ENCODE results near the gene STX2. TPM values are rescaled to one million over a fixed set of nuclear protein-coding genes. Genes with fewer than 3 reads are reported as not detected.
A peak's percentile ranks its signal among the peaks of the same experiment; 100 is the strongest.
"Not testable (repeated sequence)": the region's sequence is repeated elsewhere in the genome, so short reads cannot be mapped to it uniquely, and the experiment has no call there.

Gene STX2
- 18.2 and 19.2 TPM in 2 replicates for total RNA-seq

DNA sequence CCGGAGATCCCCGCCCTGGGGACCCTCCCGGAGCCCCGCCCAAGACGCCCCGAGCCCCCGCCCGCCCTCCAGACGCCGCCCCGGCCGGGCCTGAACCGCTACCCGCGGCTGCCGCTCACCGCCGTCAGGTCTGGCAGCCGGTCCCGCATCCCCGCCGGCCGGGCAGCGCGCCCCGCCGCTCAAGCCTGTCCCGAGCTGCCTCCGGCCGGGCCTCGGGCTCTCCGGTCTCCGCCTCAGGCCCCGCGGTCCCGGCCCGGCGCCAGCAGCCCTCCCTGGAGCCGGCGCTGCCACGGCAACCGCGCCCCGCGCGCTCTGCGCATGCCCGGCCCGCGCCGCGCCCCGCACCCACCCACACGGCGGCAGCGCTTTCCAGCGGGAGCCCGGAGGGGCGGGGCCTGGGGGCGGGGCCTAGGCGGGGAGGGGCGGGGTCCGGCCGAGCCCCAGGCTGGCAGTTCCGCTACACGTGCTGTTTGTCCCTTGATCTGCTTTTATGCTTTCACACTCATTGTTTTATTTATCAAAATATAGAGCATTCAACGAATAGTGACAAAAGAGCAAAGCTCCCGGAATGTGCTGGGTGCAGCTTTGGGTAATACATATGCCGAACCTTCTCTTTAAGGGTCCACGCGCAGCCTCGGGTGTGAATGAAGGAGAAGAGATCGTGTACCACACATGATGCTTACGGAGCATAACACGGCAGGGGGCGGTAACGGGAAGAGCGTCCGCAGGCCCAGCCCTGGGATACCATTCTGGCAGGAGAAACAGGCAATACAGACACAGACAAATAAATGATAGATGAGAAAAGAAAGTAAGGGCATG, at the start of gene STX2:
Gene STX2 (minus strand): TSS at position 300 of the 819 bp plus-strand sequence. CDS start 151 bp downstream, at position 149.
- no peaks in the 10 kb centered on the region for H3K27me3 Mint-ChIP-seq
- H3K36me3 Mint-ChIP-seq (ENCODE audit: low read depth), result peaks cover 3% of the 10 kb centered on the region
- intact Hi-C loops (cut with micrococcal nuclease), result loop anchor here (1.0 kb wide), 2 partner anchors 20 to 32 kb away; no protein-coding TSS in a partner anchor
- peak within 1 kb of the TSS; percentile 67 for H3K27ac Mint-ChIP-seq
- H3K9me3 Mint-ChIP-seq, result no peaks in the 10 kb centered on the region
- H3K4me1 Mint-ChIP-seq, result peaks cover 19% of the 10 kb centered on the region
- peak; percentile 98 for DNase-seq
- H3K4me3 Mint-ChIP-seq, result peak within 1 kb of the TSS; percentile 88

DNA sequence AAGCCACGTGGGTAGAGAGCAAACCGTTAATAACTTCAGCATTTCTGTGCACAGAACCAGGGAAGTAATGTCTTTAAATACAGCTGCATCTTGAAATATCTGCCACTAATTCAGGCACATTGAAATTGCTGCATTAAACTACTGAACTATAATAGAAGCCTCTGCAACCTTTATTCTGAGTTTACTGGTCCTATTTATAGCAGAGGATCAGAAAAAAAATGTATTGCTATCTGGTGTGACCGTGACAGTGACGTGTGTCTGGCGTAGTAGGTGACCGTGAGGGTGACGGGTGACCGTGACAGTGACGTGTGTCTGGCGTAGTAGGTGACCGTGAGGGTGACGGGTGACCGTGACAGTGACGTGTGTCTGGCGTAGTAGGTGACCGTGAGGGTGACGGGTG, 48.1 kb upstream of the STX2 start:
- intact Hi-C loops (cut with micrococcal nuclease); H3K9me3 Mint-ChIP-seq; H3K27me3 Mint-ChIP-seq; H3K4me1 Mint-ChIP-seq; H3K4me3 Mint-ChIP-seq; H3K36me3 Mint-ChIP-seq (ENCODE audit: low read depth); DNase-seq; H3K27ac Mint-ChIP-seq: not testable (repeated sequence)

DNA sequence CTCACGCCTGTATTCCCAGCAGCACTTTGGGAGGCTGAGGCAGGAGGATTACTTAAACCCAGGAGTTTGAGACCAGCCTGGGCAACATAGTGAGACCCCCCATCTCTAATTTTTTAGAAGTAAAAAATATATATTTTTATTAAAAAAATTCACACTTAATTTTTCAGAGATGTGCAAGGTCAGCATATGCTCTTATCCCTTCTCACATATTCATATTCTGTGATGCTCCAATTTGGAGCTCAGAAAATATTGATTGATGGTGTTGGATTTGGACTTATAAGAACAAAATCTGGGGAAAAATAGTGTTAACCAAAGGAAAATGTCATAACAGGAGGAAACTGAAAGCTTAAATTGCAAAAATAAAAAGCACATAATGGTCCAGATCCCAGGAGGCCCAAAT, 42.5 kb upstream of the STX2 start:
- H3K27me3 Mint-ChIP-seq, result no peaks in the 10 kb centered on the region
- H3K36me3 Mint-ChIP-seq (ENCODE audit: low read depth), result peaks cover 18% of the 10 kb centered on the region
- no peak overlapping the region for H3K27ac Mint-ChIP-seq
- no peak overlapping the region for H3K4me3 Mint-ChIP-seq
- H3K9me3 Mint-ChIP-seq, result no peaks in the 10 kb centered on the region
- no peak for DNase-seq
- intact Hi-C loops (cut with micrococcal nuclease), result no loop called here
- peaks cover 31% of the 10 kb centered on the region for H3K4me1 Mint-ChIP-seq

DNA sequence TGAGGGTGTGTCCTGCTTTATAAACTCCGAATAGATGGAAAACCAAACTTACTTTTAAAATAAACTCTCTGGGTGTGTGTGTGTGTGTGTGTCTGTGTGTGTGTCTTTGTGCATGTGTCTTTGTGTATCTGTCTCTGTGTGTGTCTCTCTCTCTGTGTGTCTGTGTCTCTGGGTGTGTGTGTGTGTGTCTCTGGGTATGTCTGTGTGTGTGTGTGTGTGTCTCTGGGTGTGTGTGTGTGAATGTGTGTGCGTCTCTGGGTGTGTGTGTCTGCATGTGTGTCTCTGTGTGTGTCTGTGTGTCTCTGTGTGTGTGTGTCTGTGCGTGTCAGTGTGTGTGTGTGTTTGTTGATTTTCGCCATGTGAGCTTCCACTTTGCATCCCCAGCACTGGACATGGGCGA, 42.0 kb upstream of the STX2 start:
- no peak overlapping the region for H3K27ac Mint-ChIP-seq
- peak overlapping the region; percentile 0 for H3K4me3 Mint-ChIP-seq
- DNase-seq, result no peak
- H3K9me3 Mint-ChIP-seq, result no peaks in the 10 kb centered on the region
- peaks cover 31% of the 10 kb centered on the region for H3K4me1 Mint-ChIP-seq
- H3K27me3 Mint-ChIP-seq, result no peaks in the 10 kb centered on the region
- peaks cover 23% of the 10 kb centered on the region for H3K36me3 Mint-ChIP-seq (ENCODE audit: low read depth)
- intact Hi-C loops (cut with micrococcal nuclease), result no loop called here

DNA sequence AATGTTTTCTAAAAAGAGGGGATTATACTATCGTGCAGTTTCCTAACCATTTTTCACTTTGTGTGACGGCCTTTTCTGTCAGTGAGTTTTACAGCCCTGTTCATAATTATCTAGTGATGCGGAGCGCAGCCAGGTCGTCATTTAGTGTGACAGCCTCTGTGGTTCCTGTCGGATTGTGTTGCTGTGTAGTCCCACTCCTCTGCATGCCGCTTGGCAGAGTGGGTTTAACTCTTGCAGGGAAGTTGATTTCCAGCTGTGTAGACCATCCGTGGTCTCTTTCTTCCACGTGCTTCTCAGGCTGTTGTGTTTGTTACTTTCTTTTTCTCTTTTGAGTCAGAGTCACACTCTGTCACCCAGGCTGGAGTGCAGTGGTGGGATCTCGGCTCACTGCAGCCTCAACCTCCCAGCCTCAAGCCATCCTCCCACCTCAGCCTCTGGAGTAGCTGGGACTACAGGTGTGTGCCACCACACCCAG, 41.4 kb upstream of the STX2 start:
- Mint-ChIP-seq H3K4me1 (peaks cover 36% of the 10 kb centered on the region), H3K4me3 (peak overlapping the region; percentile 58), H3K36me3 (ENCODE audit: low read depth) (peaks cover 28% of the 10 kb centered on the region), H3K27ac (peak overlapping the region; percentile 57), H3K9me3 (no peaks in the 10 kb centered on the region), H3K27me3 (no peaks in the 10 kb centered on the region)
- intact Hi-C loops (cut with micrococcal nuclease), result no loop called here
- DNase-seq, result peak; percentile 71

DNA sequence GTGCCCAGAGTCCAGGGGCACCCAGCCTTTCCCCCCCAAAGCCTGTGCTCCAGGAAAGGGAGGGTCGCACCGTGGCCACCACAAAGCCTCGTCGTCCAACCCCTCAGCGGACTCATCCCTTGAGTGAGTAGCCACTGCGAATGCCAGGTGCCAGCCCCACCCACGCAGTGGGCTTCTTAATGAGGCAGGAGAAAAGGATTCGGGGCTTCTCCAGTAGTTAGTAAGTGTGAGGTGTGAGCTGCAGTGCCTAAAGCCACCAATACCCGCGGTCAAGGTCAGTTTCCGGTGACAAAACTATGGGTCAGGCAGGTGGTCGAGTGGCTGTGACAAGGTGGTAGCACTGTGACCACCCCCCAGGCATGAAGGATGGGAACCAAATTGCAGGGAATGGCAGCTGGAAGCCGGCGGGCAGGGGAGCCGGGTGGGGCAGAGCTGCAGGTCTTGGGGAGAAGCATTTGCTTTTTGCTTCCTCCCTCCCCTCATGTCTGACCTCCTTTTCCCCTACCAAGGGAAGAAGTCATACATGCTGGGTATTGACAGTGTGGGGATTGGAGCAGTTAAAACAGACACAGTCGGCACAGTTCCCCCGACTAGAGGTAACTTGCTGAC, 40.8 kb upstream of the STX2 start:
- H3K27me3 Mint-ChIP-seq, result no peaks in the 10 kb centered on the region
- no peaks in the 10 kb centered on the region for H3K9me3 Mint-ChIP-seq
- peaks cover 36% of the 10 kb centered on the region for H3K4me1 Mint-ChIP-seq
- DNase-seq, result peak; percentile 57
- intact Hi-C loops (cut with micrococcal nuclease), result loop anchor here (10.0 kb wide), 3 partner anchors 725 to 1065 kb away; partner anchors contain the start of genes EP400 and SFSWAP
- H3K4me3 Mint-ChIP-seq, result peak overlapping the region; percentile 58
- H3K36me3 Mint-ChIP-seq (ENCODE audit: low read depth), result peaks cover 33% of the 10 kb centered on the region
- H3K27ac Mint-ChIP-seq, result peak overlapping the region; percentile 57

DNA sequence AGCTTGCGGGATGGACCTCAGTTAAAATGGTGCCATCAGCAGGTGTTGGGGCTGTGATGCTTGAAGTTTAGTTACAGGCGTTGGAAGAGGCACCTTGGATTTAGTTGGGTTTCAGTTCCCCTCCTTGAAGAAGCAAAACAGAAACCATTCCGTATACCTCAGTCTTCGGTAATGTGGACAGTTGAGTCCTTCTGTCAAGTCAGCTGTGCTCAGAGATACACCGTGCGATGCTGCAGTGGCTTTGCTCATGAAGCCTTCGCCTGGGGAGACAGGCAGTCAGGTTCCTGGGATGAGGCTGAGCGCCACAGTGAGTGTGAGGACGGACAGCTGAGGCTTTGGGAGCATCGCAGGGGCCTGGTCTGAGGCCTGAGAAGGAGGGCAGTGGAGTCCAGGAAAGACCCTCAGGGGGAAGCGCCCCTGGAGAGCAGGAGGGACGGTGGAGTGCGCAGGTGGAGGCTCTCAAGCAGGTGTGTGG, 40.2 kb upstream of the STX2 start:
- intact Hi-C loops (cut with micrococcal nuclease), result loop anchor here (10.0 kb wide), 3 partner anchors 726 to 1066 kb away; partner anchors contain the start of genes EP400 and SFSWAP
- Mint-ChIP-seq H3K9me3 (no peaks in the 10 kb centered on the region), H3K36me3 (ENCODE audit: low read depth) (peaks cover 39% of the 10 kb centered on the region), H3K27ac (no peak overlapping the region), H3K4me1 (peaks cover 39% of the 10 kb centered on the region), H3K27me3 (no peaks in the 10 kb centered on the region), H3K4me3 (peak overlapping the region; percentile 45)
- DNase-seq, result peak; percentile 56

DNA sequence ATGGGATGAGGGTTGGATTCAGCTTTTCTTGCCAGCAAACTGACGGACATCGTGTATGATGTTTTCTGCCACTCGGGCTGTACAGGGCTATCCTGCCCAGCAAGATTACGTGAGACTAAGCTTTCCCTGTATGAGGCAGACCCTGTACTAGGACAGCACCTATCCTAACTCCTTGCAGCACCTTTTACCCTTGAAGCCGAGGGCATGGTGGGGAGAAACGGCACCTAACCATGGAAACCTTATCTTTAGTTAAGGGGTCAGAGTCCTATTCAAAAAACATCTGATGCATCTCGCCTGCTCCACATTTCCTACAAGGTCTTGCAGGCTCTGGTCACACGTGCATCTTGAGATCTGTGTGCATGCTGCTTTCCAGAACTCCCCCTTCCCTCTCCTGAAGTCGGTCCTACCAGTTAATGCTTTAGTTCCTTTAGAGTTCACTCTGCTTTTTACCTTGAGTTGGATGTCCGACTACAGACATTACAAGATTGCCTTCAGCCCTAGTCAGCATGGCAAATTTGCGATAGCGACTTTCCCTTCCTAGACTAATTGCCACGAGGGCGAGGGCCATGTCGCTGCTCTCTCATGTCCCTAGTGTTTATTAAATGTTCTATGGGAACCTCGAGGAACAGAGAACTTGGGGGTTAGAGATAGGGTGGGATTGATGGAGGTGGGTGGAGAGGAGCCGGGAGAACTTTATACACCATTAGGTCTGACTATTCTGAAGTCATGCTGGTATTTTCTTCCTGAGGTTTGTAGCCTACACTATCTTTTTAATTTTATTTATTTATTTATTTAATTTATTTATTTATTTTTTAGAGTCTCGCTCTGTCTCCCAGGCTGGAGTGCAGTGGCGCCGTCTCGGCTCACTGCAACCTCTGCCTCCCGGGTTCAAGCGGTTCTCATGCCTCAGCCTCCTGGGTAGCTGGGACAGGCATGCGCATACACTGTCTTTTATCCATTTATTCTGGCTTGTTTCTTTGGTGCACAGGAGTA, 39.4 kb upstream of the STX2 start:
- no peaks in the 10 kb centered on the region for H3K27me3 Mint-ChIP-seq
- peaks cover 45% of the 10 kb centered on the region for H3K4me1 Mint-ChIP-seq
- peaks cover 47% of the 10 kb centered on the region for H3K36me3 Mint-ChIP-seq (ENCODE audit: low read depth)
- H3K9me3 Mint-ChIP-seq, result no peaks in the 10 kb centered on the region
- no peak for DNase-seq
- H3K27ac Mint-ChIP-seq, result peak overlapping the region; percentile 23
- intact Hi-C loops (cut with micrococcal nuclease), result loop anchor here (10.0 kb wide), 3 partner anchors 726 to 1066 kb away; partner anchors contain the start of genes EP400 and SFSWAP
- no peak overlapping the region for H3K4me3 Mint-ChIP-seq

DNA sequence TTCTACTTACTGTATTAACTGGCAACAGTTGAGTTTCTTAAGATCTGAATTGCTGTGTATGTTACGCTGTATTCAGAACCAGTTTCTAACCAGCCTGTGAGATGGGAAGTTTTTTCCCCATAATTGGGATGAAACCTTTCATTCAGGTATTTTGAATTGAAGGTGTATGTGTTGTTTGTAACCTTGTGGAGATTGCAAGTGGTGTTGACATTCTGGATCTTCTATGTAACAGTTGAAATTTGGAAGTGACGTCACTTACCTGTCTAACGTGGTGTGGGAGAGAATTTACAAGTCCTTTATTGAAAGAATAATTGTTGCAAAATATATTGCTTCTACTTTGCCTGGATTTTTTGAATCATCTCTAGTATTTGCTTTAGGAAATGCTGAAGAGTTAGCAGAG, 38.3 kb upstream of the STX2 start:
- H3K36me3 Mint-ChIP-seq (ENCODE audit: low read depth), result peaks cover 57% of the 10 kb centered on the region
- no peak overlapping the region for H3K4me3 Mint-ChIP-seq
- no peaks in the 10 kb centered on the region for H3K27me3 Mint-ChIP-seq
- H3K4me1 Mint-ChIP-seq, result peaks cover 51% of the 10 kb centered on the region
- no peak for DNase-seq
- no peaks in the 10 kb centered on the region for H3K9me3 Mint-ChIP-seq
- intact Hi-C loops (cut with micrococcal nuclease), result loop anchor here (10.0 kb wide), 3 partner anchors 727 to 1067 kb away; partner anchors contain the start of genes EP400 and SFSWAP
- peak overlapping the region; percentile 2 for H3K27ac Mint-ChIP-seq

DNA sequence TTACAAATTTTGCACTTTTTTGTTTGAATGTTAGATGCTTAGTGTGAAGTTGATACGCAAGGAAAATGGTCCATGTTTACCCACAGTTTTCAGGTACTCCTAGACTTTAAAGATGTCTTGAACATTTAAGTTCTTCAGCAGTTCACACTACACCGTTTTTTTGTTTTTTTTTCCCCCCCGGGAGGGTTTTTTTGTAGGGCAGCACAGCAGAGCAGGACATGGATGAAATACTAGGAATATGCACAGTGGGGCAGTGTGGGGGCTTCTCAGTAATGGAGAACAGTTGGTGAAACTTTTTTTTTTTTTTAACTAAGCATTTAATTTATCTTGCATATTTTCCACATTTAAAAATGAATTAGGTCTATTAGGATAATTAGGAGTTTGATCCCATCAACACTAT, 37.7 kb upstream of the STX2 start:
- Mint-ChIP-seq H3K4me1 (peaks cover 51% of the 10 kb centered on the region), H3K27me3 (no peaks in the 10 kb centered on the region), H3K36me3 (ENCODE audit: low read depth) (peaks cover 57% of the 10 kb centered on the region), H3K9me3 (no peaks in the 10 kb centered on the region), H3K27ac (no peak overlapping the region), H3K4me3 (no peak overlapping the region)
- intact Hi-C loops (cut with micrococcal nuclease), result loop anchor here (10.0 kb wide), 3 partner anchors 728 to 1068 kb away; partner anchors contain the start of genes EP400 and SFSWAP
- DNase-seq, result no peak

DNA sequence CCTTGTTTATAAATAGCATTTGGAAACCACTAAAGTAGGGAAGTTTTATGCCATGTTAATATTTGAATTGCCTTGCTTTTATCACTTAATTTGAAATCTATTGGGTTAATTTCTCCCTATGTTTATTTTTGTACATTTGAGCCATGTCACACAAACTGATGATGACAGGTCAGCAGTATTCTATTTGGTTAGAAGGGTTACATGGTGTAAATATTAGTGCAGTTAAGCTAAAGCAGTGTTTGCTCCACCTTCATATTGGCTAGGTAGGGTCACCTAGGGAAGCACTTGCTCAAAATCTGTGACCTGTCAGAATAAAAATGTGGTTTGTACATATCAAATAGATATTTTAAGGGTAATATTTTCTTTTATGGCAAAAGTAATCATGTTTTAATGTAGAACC, 37.2 kb upstream of the STX2 start:
- Mint-ChIP-seq H3K4me1 (peaks cover 52% of the 10 kb centered on the region), H3K9me3 (no peaks in the 10 kb centered on the region), H3K36me3 (ENCODE audit: low read depth) (peaks cover 57% of the 10 kb centered on the region), H3K4me3 (no peak overlapping the region), H3K27me3 (no peaks in the 10 kb centered on the region), H3K27ac (no peak overlapping the region)
- intact Hi-C loops (cut with micrococcal nuclease), result loop anchor here (10.0 kb wide), 3 partner anchors 729 to 1069 kb away; partner anchors contain the start of genes EP400 and SFSWAP
- DNase-seq, result no peak

DNA sequence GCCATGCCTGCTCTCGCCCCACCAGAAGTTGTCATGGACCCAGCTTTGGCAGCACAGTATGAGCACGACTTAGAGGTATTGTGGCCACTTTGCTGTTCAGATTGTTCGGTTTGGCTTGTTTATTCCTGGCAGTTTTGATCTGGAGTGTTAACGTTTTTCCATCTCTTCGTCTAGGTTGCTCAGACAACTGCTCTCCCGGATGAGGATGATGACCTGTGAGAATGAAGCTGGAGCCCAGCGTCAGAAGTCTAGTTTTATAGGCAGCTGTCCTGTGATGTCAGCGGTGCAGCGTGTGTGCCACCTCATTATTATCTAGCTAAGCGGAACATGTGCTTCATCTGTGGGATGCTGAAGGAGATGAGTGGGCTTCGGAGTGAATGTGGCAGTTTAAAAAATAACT, 36.7 kb upstream of the STX2 start:
- Mint-ChIP-seq H3K36me3 (ENCODE audit: low read depth) (peaks cover 57% of the 10 kb centered on the region), H3K4me3 (peak overlapping the region; percentile 34), H3K4me1 (peaks cover 52% of the 10 kb centered on the region)
- not testable (repeated sequence) for H3K9me3 Mint-ChIP-seq, H3K27ac Mint-ChIP-seq, H3K27me3 Mint-ChIP-seq, DNase-seq
- intact Hi-C loops (cut with micrococcal nuclease), result loop anchor here (10.0 kb wide), 3 partner anchors 729 to 1069 kb away; partner anchors contain the start of genes EP400 and SFSWAP

DNA sequence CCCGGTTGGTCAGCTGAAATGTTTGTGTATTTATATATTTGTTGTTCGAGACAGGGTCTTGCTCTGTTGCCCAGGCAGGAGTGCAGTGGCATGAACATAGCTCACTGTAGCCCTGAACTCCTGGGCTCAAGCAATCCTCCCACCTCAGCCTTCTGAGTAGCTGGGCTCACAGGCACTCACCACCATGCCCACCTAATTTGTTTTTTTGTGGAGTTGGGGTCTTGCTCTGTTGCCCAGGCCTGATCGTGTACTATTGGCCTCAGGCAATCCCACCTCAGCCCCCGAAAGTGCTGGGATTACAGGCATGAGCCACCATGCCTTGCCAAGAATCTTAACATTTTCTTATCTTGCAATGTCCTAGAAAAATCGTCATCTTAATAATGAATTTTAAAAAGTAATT, 36.1 kb upstream of the STX2 start:
- Mint-ChIP-seq H3K27me3 (no peaks in the 10 kb centered on the region), H3K36me3 (ENCODE audit: low read depth) (peaks cover 57% of the 10 kb centered on the region), H3K4me3 (peak overlapping the region; percentile 97), H3K9me3 (no peaks in the 10 kb centered on the region), H3K27ac (no peak overlapping the region), H3K4me1 (peaks cover 51% of the 10 kb centered on the region)
- DNase-seq, result no peak
- intact Hi-C loops (cut with micrococcal nuclease), result loop anchor here (10.0 kb wide), 3 partner anchors 730 to 1070 kb away; partner anchors contain the start of genes EP400 and SFSWAP

All from activated CD4-positive, alpha-beta T cell treated with anti-CD3 and anti-CD28 coated beads, Interleukin-2, amount 10 ng/mL, durations not matched to agents 24 days and 14 days (primary cell).